GM12801 (cell line): ENCODE data around the gene NCKAP5.

Source experiments
- TF ChIP-seq, protein P1 (sequence below): IDR thresholded peaks from one replicate; pipeline ENCODE4 v1.5.1; 2011; ENCODE audit warnings: control low read depth; ENCODE audit not compliant: insufficient read length; ENCODE audit errors: extremely low read depth

The NCKAP5 gene

GRCh38 chr2:133265432-133265949, 302.8 kb downstream of the NCKAP5 start:
- TF ChIP-seq, protein P1, sequence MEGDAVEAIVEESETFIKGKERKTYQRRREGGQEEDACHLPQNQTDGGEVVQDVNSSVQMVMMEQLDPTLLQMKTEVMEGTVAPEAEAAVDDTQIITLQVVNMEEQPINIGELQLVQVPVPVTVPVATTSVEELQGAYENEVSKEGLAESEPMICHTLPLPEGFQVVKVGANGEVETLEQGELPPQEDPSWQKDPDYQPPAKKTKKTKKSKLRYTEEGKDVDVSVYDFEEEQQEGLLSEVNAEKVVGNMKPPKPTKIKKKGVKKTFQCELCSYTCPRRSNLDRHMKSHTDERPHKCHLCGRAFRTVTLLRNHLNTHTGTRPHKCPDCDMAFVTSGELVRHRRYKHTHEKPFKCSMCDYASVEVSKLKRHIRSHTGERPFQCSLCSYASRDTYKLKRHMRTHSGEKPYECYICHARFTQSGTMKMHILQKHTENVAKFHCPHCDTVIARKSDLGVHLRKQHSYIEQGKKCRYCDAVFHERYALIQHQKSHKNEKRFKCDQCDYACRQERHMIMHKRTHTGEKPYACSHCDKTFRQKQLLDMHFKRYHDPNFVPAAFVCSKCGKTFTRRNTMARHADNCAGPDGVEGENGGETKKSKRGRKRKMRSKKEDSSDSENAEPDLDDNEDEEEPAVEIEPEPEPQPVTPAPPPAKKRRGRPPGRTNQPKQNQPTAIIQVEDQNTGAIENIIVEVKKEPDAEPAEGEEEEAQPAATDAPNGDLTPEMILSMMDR, result no peak

DNA sequence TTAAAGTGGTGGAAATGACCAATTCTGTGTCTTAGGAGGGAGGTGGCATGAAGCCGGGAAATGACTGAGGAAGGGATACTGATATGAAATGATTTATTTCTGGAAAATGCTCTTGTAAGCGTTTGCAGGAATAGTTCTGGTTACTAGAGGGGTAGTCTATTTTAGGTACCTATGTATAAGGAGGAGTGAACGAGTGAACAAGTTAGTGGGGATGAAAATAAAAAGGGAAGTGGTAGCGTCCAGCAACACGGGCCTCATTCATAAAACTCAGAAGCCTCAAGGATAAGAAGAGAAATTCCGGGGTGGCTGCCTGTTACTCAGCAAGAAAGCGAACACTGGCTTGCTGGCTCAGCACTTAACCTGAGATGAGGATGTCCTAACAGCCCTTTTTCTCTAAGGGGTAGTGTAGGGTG, 303.3 kb downstream of the NCKAP5 start:
- TF ChIP-seq, protein P1, result no peak

DNA sequence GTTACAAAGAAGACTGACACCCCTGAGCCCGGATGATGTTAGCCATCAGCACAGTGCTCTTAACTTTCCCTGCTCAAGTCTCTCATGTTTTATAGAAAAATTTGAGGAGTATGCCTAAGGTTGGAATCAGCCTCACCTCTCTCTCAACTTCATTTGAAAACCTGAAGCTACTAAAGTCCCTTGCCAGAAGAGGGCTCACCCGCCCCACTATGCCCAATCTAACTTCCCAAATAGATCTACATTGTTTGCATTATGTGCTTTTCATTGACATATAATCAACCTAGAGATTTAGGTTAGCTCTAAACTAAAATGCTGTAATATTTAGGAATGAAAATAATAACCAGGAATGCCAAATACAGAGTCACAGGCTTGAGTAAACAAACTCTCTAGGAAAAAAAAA, 305.4 kb downstream of the NCKAP5 start:
- TF ChIP-seq, protein P1, result no peak

DNA sequence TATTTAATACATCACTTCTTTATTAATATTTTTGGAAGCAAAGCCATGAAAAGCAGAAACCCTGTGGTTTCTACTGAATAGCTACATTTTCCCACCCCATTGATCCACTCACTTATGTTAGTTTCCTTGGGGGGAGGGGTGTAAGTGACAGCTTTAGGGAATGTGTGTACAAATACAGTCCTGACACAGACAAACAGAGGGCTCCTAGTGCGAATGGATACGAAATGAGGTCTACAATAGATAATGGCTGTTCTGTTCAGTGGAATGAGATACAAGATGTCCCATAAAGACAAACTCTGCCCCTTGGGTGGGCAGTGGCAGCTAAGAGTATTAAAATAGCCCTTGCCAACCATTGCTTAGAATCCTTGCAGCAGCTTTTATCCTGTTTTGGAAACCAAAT, 312.9 kb downstream of the NCKAP5 start:
- TF ChIP-seq, protein P1, result no peak

DNA sequence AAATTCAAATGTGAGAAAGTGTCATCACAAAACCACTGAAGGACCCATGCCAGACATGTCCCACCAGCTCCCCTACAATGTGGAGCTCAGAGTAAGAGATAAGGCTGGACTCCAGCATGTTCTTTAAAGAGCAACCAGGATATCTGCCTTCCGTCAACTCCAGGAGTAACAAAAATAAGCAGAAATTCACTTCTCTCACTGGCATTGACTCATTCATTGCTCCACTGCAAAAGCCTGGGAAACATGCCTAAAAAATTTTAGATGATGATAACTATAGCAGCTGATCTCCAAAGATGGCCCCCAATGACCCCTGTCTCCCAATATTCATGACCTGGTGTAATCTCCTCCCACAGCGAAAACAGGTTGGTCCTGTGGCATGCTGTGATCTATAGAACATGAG, 314.5 kb downstream of the NCKAP5 start:
- TF ChIP-seq, protein P1, result no peak

DNA sequence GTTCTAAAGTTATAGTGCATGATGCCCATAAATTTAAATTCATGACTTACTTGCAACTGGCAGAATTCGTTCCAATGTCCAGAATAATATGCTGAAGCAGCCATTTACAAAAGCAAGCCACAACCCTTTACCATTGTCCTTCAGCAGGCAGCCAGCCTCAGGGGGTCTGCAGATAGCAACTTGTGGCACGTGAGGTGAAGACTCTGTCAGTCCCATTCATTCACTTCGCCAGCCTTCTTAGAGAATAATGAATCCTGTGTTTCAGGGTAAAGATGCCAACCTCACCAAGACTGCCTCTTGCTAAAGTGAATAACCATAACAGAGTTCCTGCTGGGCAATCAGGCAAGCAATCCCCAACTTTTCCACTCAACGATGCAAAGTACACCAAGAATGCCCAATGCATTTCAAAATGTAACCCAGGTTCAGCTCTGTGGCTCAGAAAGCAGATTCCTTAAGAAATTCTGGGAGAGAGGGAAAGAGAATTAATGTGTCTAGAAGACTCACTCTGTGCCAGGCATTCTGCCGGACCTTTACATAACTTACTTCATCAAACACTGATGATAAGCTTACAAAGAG, 315.4 kb downstream of the NCKAP5 start:
- TF ChIP-seq, protein P1, result no peak

DNA sequence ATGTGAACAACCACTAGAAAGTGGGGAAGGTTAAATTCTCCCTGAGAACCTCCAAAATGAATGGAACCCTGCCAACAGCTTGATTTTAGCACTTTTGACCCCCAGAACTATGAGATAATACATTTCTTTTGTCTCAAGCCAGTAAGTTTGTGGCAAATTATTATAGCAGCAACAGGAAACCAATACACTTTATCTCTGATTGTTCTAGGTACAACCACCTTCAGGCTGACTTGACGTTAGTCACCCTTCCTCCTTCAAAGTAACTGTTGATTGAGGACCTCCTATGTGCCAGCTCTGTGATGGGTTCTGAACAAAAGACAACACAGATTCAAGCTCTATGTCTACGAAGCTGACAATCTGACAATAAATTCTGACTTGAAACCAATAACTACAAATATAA, 318.9 kb downstream of the NCKAP5 start:
- TF ChIP-seq, protein P1, result no peak
